ENCODE results near the gene FOXJ1.

Gene FOXJ1

DNA sequence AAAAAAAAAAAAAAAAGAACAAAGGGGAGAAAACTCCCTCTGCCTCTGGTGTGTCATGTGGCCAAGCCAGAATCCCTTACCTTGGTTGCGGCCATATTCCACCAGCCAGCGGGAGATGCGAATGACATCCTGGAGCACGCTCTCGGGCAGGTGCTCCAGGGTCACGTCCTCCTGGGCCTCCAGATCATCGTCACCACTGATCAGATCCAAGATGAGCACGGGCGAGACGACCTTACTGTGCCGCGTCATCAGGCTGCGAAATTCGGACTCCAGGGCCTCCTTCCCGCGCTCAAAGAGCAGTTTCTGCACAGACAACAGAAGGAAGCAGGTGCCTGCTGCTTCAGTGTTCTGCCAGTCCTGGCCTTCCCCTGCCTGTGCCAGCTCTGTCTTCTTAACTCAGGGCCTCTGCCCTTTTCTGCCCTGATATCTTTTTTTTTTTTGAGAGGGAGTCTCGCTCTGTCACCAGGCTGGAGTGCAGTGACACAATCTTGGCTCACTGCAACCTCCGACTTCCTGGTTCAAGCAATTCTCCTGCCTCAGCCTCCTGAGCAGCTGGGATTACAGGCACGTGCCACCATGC is 43.2 kb downstream of the FOXJ1 start:
- CTCF ChIA-PET, result no interaction called here
- no peak for DNase-seq (ENCODE audit: extremely low spot score)
- POLR2A ChIA-PET, result no interaction called here
- no peak for TF ChIP-seq SP1 (IDR thresholded peaks at IDR 0.05)

DNA sequence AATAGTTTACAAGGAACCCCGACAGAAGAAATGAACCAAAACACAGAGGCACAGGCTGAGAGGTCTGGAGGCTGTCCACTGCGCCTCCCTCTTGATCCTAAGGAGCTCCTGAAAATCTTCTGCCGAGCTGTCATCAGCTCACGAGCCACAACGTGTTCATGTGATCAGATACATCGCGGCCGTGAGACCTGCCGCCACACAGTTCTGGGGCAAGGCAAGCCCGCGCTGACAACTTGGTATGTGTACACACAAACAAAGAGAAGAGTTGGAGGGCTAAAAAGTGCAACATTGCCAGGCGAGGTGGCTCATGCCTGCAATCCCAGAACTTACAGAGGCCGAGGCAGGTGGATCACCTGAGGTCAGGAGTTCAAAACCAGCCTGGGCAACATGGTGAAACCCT is 45.1 kb downstream of the FOXJ1 start:
- POLR2A ChIA-PET, result interaction anchor here (0.6 to 1.5 kb wide), 3 partner anchors 10 to 156 kb away, joined by 3 to 4 read pairs (median 3); partner anchors contain the start of gene SRP68
- TF ChIP-seq ZNF384 (IDR thresholded peaks at IDR 0.05) (no peak), SUZ12 (IDR thresholded peaks at IDR 0.05) (no peak), BHLHE40 (IDR thresholded peaks at IDR 0.05; ENCODE audit: borderline replicate concordance) (no peak), ELF4 (IDR thresholded peaks at IDR 0.05) (no peak), TARDBP (IDR thresholded peaks at IDR 0.05) (no peak), LEF1 (IDR thresholded peaks at IDR 0.05; ENCODE audit: borderline replicate concordance) (no peak), NFRKB (IDR thresholded peaks at IDR 0.05) (no peak), FOXM1 (IDR thresholded peaks at IDR 0.05; ENCODE audit: borderline replicate concordance) (no peak), FOXK2 (IDR thresholded peaks at IDR 0.05) (no peak), ARNT (IDR thresholded peaks at IDR 0.05) (no peak), SP1 (IDR thresholded peaks at IDR 0.05) (no peak), FOXA1 (IDR thresholded peaks at IDR 0.05) (no peak), L3MBTL2 (conservative IDR thresholded peaks at IDR 0.05) (no peak), HDGF (IDR thresholded peaks at IDR 0.05; ENCODE audit: borderline replicate concordance) (no peak), CTBP1 (IDR thresholded peaks at IDR 0.05; ENCODE audit: borderline replicate concordance) (no peak)
- TF ChIP-seq, protein P1, sequence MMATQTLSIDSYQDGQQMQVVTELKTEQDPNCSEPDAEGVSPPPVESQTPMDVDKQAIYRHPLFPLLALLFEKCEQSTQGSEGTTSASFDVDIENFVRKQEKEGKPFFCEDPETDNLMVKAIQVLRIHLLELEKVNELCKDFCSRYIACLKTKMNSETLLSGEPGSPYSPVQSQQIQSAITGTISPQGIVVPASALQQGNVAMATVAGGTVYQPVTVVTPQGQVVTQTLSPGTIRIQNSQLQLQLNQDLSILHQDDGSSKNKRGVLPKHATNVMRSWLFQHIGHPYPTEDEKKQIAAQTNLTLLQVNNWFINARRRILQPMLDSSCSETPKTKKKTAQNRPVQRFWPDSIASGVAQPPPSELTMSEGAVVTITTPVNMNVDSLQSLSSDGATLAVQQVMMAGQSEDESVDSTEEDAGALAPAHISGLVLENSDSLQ (IDR thresholded peaks at IDR 0.05), result no peak
- CTCF ChIA-PET, result no interaction called here
- no peak for DNase-seq (ENCODE audit: extremely low spot score)

DNA sequence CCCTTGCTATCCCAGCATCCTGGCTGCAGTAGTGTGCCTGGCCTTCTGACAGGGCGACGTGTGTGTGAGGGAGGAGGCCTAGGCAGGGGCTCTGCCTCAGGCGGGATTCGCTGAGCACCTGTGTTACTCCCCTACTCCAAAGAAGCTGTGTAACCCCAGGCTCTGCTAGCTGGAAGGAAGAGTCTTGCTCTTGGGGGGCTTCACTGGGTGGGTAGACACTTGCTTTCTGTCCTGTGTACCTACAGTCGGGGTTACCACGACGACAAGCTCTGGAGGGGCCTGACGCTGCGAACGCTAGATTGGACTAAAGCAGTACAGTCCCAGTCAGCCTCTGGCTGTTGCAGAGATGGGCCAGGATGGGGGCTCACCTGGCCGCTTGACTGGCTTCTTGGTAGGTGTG is 47.0 kb downstream of the FOXJ1 start:
- CTCF ChIA-PET, result no interaction called here
- DNase-seq (ENCODE audit: extremely low spot score), result no peak
- POLR2A ChIA-PET, result interaction anchor here (1.2 to 2.1 kb wide), 2 partner anchors 9 to 22 kb away, joined by 3 to 13 read pairs; partner anchors contain the start of genes EXOC7 and SRP68
- TF ChIP-seq ARNT (IDR thresholded peaks at IDR 0.05), result no peak

DNA sequence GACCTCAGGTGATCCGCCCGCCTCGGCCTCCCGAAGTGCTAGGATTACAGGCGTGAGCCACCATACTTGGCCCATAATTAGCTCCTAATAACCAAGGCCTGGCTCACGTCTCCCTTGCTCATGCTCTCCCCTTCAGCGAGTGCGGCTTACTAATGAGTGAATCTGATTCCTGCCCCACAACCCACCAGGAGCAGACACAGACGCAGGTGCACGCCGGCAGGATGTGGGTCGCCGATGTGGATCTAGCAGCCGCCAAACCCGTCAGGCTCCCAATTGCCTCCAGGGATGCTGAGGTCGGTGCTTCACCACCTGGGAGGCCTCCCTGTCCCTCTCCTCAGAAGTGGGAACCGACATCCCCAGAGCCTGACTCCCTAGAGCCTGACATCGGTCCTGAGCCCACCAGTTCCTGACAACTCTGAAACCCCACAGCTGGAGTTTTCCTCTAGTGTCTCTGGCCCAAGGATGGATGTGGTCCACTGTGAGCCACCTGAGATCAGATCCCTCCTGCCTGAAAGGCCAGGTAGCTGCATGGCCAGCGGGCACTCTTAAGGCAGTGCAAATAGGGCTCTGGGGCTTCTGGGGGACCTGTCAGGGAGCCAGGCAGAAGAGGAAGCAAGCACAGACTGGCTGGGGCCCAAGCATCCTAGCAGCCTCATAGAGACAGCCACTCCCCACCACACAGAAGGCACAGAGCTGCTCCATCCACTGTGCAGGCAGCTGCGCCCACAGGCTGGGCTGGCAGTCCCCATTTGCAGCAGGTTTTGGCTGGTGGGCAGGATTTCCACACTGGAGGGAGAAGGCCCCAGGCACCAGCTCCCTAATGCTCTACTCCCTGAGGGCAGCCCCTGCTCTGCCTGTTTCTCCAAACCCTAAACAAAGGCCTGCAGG is 48.3 kb downstream of the FOXJ1 start:
- DNase-seq (ENCODE audit: extremely low spot score), result no peak
- TF ChIP-seq LEF1 (IDR thresholded peaks at IDR 0.05; ENCODE audit: borderline replicate concordance), result no peak
- TF ChIP-seq TARDBP (IDR thresholded peaks at IDR 0.05), result no peak
- TF ChIP-seq, protein P1 (IDR thresholded peaks at IDR 0.05), result no peak
- no peak for TF ChIP-seq SUZ12 (IDR thresholded peaks at IDR 0.05)
- TF ChIP-seq FOXM1 (IDR thresholded peaks at IDR 0.05; ENCODE audit: borderline replicate concordance), result no peak
- no peak for TF ChIP-seq SP1 (IDR thresholded peaks at IDR 0.05)
- no peak for TF ChIP-seq L3MBTL2 (conservative IDR thresholded peaks at IDR 0.05)
- no peak for TF ChIP-seq HDGF (IDR thresholded peaks at IDR 0.05; ENCODE audit: borderline replicate concordance)
- no peak for TF ChIP-seq NFRKB (IDR thresholded peaks at IDR 0.05)
- no peak for TF ChIP-seq ZNF384 (IDR thresholded peaks at IDR 0.05)
- TF ChIP-seq ARNT (IDR thresholded peaks at IDR 0.05), result no peak
- TF ChIP-seq BHLHE40 (IDR thresholded peaks at IDR 0.05; ENCODE audit: borderline replicate concordance), result no peak
- TF ChIP-seq ELF4 (IDR thresholded peaks at IDR 0.05), result no peak
- TF ChIP-seq FOXK2 (IDR thresholded peaks at IDR 0.05), result no peak
- no peak for TF ChIP-seq FOXA1 (IDR thresholded peaks at IDR 0.05)
- TF ChIP-seq CTBP1 (IDR thresholded peaks at IDR 0.05; ENCODE audit: borderline replicate concordance), result no peak
- ChIA-PET POLR2A (interaction anchor here (1.2 to 2.1 kb wide), 2 partner anchors 11 to 21 kb away, joined by 3 to 13 read pairs; partner anchors contain the start of genes EXOC7 and SRP68), CTCF (interaction anchor here (0.9 kb wide), 1 partner anchor 10 kb away, joined by 3 read pairs; no protein-coding TSS in a partner anchor)

DNA sequence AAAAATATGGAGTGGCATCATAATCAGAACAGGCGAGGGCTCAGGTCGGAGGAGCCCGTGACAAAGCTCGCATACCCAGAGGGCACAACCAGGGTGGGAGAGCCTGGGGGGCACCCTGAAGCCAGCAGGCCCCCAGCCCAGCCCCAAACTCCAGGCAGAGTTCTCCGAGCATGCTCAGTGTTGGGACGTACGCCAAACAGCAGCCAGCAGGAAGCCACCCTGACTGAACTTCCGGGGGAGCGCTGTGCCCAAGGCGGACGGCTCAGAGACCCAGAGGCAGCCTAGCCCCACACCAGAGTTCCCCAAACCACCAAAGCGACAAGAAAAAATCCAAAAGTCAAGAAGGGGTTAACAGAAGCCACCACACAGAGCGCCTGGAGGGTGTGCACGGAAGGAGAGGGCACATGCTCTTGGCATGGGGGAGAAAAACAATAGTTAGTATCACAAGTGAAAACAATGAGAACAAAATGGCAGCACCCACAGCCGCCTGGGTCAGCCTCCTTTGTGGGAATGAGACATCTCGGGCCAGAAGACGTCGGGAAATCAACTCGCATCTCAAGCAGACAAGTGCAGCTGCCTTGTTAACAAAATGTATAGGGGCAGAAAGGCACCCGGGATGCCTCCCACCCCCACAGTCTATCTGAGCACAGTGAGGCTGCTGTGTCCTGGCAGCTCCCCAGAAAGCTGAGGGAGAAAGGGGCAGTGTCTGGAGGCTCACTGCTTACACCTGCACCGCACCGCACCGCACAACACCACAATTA is 49.3 kb downstream of the FOXJ1 start:
- TF ChIP-seq, protein P1 (IDR thresholded peaks at IDR 0.05), result no peak
- TF ChIP-seq FOXK2 (IDR thresholded peaks at IDR 0.05) (no peak), FOXM1 (IDR thresholded peaks at IDR 0.05; ENCODE audit: borderline replicate concordance) (no peak), LEF1 (IDR thresholded peaks at IDR 0.05; ENCODE audit: borderline replicate concordance) (no peak), HDGF (IDR thresholded peaks at IDR 0.05; ENCODE audit: borderline replicate concordance) (no peak), NFRKB (IDR thresholded peaks at IDR 0.05) (no peak), ZNF384 (IDR thresholded peaks at IDR 0.05) (no peak), BHLHE40 (IDR thresholded peaks at IDR 0.05; ENCODE audit: borderline replicate concordance) (no peak), CTBP1 (IDR thresholded peaks at IDR 0.05; ENCODE audit: borderline replicate concordance) (no peak), L3MBTL2 (conservative IDR thresholded peaks at IDR 0.05) (no peak), ELF4 (IDR thresholded peaks at IDR 0.05) (no peak), SP1 (IDR thresholded peaks at IDR 0.05) (no peak), FOXA1 (IDR thresholded peaks at IDR 0.05) (no peak), SUZ12 (IDR thresholded peaks at IDR 0.05) (no peak), ARNT (IDR thresholded peaks at IDR 0.05) (no peak), TARDBP (IDR thresholded peaks at IDR 0.05) (no peak)
- ChIA-PET POLR2A (interaction anchor here (1.3 kb wide), 1 partner anchor 11 kb away, joined by 4 read pairs; the partner anchor contains the start of gene EXOC7), CTCF (interaction anchor here (0.9 kb wide), 1 partner anchor 11 kb away, joined by 3 read pairs; no protein-coding TSS in a partner anchor)
- no peak for DNase-seq (ENCODE audit: extremely low spot score)

Measured in HEK293T (cell line).